GM12865 (cell line): Measurements from ENCODE around the gene CPVL.

ENCODE experiments used
- DNase-seq: peaks from one replicate; pipeline ENCODE4 v3.0.0; 2010; ENCODE audit warnings: low read depth
- H3K4me3 ChIP-seq: 2 replicates; pipeline ENCODE4 v1.5.1; 2011; ENCODE audit warnings: mild to moderate bottlenecking, low read depth, low read length, control low read depth
- TF ChIP-seq, protein P1 (sequence below): IDR thresholded peaks from 2 replicates; pipeline ENCODE4 v1.5.1; 2011; ENCODE audit warnings: low read length, control low read depth, low read depth, inconsistent platforms; ENCODE audit not compliant: insufficient read depth; ENCODE audit errors: missing control alignments

Gene CPVL

DNA sequence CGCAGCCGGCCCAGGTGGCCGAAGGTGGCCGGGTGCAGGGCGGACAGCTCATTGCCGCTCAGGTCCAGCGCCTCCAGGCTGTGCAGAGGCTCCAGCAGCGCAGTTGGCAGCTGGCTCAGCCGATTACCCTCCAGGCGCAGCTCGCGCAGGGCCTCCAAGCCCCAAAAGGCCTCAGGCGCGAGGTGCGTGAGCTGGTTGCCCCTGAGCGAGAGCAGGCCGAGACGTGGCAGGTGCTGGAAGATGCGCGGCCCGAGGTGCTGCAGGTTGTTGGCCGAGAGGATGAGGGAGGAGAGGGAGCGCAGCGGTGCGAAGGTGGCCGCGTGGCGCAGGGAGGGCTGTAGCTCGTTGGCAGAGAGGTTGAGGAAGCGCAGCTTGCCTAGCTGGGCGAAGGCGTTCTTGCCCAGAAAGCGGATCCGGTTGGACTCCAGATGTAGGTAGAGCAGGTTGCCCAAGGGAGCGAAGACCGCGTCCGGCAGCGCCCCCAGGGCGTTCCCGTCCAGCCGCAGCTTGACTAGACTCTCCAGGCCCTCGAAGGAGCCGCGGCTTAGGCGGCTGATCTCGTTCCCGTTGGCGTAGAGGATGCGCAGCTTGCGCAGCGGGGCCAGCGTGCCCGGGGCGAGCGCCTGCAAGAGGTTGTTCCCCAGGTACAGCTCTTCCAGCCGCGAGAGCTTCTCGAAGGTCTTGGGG lies 189.1 kb downstream of the CPVL start:
- H3K4me3 ChIP-seq, result no peak overlapping the region
- TF ChIP-seq, protein P1, sequence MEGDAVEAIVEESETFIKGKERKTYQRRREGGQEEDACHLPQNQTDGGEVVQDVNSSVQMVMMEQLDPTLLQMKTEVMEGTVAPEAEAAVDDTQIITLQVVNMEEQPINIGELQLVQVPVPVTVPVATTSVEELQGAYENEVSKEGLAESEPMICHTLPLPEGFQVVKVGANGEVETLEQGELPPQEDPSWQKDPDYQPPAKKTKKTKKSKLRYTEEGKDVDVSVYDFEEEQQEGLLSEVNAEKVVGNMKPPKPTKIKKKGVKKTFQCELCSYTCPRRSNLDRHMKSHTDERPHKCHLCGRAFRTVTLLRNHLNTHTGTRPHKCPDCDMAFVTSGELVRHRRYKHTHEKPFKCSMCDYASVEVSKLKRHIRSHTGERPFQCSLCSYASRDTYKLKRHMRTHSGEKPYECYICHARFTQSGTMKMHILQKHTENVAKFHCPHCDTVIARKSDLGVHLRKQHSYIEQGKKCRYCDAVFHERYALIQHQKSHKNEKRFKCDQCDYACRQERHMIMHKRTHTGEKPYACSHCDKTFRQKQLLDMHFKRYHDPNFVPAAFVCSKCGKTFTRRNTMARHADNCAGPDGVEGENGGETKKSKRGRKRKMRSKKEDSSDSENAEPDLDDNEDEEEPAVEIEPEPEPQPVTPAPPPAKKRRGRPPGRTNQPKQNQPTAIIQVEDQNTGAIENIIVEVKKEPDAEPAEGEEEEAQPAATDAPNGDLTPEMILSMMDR, result no peak
- no peak for DNase-seq

DNA sequence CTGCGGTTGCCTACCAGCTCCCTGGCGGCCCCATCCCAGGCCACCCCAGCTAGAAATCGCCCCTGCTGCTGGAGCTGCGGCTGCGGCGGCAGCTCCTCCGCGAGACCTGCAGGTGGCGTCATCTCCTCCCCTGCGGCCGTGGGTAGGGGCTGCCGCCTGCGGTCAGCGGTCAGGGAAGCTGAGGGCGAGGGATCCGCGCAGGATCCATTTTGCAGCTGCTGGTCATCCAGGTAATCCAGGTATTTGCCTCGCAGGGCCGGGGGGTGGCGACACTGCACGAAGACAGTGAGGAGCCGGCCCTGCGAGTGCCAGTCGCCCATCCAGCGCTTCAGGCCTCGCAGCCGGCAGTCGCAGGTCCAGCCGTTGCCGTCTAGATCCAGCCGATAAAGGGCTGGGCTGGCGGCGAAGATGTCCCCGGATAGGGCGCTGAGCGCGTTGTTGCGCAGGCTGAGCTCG lies 189.7 kb downstream of the CPVL start:
- H3K4me3 ChIP-seq, result no peak overlapping the region
- TF ChIP-seq, protein P1, result no peak
- DNase-seq, result no peak

DNA sequence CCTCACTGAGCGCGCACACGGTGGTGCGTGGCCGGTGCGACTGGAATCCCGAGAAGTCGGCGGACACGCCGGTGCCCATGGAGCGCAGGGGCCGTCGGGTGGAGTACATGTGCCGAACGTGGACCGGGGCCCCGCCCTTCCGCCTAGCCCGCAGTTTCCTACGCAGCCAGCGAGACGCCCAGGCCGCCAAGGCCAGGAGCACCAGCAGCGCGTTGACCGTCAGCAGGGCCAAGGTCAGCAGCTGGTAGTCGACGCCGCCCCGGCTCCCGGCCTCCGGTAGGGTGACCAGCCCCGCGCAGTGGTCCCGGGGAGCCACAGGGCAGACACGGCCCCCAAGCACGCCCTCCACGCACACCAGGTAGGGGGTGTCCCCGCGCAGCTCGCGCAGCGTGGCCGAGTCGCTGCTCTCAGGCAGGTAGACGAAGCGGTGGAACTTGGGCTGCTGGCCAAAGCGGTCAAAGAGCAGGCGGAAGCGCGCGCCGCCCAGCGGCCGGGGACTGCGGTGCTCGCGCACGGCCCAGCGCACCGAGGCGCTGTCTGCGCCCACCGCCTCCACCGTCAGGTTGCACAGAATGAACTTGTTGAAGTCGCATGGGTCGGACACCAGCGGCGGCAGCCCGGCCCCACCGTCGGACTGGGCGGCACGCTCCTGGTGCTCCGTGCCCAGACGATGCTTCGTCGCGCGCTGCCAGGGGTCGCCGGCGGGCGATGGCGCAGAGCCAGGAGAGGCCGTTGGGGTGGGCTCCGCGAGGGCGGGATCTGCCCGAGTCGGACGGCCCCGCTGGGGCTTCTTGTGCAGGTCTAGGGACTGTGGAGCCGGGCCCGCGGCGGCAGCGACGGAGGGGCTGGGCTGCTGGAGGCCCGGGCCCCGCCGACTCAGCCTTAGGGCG lies 190.4 kb downstream of the CPVL start:
- no peak for DNase-seq
- TF ChIP-seq, protein P1, result peak; percentile 20
- no peak overlapping the region for H3K4me3 ChIP-seq

DNA sequence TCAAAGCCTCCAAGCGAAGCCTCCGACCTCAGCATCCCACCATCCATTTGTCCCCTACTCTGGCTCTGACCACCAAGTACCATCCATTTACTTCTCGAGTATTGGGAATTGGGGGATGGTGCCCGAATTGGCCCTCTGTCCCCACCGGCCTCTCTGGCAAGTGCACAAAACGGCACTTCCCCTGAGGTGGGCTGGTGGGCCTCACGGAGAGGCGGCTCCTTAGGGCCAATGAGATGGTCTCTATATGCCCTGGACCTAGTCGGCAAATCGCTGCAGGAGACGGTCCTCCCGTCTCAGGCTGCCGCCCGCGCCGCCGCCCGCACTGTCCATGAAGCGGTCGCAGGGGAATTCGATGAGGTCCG lies 191.0 kb downstream of the CPVL start:
- no peak overlapping the region for H3K4me3 ChIP-seq
- no peak for DNase-seq
- TF ChIP-seq, protein P1, result no peak

DNA sequence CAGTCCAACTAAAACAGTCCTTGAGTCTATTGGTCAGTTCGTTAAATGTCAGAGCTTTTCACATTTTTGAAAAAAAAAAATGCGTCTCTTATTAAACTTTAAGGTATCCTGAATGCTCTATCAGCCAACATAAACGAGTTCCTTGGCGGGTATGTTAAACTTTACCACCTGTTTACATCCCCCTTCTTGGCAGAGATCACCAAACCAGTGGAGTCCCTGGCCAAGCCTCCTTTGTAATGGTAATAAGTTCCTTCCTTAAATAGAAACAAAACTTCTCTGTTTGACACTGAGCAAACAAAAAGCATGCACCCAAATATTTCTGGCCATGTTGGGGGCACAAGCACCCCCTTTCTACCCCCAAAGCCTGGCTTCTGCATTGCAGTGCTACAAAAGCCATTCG lies 191.4 kb downstream of the CPVL start:
- no peak overlapping the region for H3K4me3 ChIP-seq
- DNase-seq, result no peak
- TF ChIP-seq, protein P1, result no peak

DNA sequence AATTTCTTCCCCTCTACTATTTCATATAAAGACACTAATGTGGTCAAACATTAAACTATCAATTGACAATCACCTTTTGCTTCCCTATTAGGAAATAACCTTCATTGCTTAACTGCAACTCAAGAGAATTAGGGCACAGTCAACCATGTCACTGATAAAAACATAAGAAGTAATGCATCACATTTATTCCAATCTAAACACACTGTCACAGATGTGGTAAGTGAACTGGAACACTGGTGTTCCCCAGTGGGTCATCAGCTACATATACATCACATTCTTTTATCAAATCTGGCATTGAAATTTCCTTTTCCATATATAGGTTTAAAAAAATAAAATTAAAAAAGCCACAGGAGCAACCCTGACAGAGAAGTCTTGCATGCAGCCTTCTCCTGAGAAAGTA lies 191.9 kb downstream of the CPVL start:
- no peak for DNase-seq
- no peak overlapping the region for H3K4me3 ChIP-seq
- TF ChIP-seq, protein P1, result no peak
